GM18511 (cell line): ENCODE measurements around the gene HCAR3.
"Not testable (repeated sequence)": the region's sequence is repeated elsewhere in the genome, so short reads cannot be mapped to it uniquely, and the experiment has no call there.

Source experiments
- ATAC-seq: cut with Tn5 transposase; IDR thresholded peaks from one replicate; pipeline ENCODE4 v1.9.1; 2021; ENCODE audit warnings: mild to moderate bottlenecking, moderate library complexity; ENCODE audit not compliant: unreplicated experiment

Gene HCAR3

DNA sequence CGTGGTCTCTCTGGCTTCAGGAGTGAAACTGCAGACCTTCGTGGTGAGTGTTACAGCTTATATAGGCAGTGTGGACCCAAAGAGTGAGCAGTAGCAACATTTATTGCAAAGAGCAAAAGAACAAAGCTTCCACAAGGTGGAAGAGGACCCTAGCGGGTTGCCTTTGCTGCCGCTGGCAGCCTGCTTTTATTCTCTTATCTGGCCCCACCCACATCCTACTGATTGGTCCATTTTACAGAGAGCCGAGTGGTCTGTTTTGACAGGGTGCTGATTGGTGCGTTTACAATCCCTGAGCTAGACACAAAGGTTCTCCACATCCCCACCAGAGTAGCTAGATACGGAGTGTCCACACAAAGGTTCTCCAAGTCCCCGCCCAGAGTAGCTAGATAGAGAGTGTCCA, 40.6 kb downstream of the HCAR3 start:
- not testable (repeated sequence) for ATAC-seq

DNA sequence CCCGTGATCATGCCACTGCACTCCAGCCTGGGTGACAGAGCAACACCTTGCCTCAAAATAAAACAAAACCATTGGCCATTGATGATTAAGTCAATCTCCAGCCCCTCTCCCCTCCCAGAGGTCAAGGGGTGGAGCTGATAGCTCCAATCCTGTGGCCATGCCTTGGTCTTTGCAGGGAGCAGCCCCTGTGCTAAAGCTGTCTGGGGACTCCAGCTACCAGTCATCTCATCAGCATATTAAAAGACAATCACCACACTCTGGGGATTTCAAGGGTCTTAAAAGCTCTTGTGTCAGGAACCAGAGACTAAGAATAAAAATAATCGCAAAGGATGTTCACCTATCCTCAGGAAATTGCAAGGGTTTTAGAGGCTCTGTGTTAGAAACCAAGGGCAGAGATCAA, 44.1 kb downstream of the HCAR3 start:
- no peak for ATAC-seq

DNA sequence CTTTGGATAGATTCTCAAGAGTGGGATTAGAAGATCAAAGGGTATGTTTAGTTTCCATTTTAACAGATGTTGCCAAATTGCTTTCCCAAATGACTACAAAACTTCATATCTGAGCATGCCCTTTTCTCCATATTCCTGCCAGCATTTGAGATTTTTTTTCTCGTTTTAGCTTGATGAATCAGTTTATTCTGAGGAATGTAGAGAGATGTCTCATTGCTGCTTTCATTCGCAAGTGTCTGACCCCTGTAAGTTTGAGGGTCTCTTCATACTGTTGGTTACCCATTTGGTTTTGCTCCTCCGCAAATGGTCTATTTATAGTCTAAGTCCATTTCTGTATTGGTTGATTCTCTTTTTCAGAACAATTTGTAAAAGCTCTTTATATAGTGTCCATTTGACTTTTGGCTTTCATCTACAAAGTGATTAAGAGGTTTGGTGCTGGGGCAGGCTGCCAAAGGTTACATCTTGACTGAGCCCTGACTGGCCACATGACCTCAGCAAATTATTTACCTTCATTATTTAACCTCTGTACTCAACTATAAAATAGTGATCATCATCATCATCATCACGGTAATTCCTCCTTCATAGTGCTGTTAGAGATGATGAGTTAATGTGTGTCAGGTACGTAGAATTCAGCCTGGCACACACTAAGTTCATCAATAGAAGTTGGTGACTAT, 47.1 kb downstream of the HCAR3 start:
- ATAC-seq, result no peak

DNA sequence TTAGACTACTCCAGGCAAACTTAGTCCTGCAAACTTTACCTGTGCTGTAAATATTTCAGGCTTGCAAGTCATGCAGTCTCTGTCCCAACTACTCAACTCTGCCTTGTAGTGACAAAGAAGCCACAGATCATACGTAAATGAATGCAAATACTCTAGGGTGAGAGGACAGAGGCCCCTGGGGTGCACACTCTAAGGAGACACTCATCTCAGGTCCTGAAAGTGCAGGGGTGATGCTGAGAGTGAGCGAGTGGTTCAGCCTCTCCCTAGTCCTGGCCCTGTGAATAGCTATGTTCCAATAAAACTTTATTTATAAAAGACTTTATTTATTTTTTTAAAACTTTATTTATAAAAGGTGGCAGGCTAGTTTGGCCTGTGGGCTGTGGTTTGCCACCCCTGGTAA, 48.3 kb downstream of the HCAR3 start:
- ATAC-seq, result no peak

DNA sequence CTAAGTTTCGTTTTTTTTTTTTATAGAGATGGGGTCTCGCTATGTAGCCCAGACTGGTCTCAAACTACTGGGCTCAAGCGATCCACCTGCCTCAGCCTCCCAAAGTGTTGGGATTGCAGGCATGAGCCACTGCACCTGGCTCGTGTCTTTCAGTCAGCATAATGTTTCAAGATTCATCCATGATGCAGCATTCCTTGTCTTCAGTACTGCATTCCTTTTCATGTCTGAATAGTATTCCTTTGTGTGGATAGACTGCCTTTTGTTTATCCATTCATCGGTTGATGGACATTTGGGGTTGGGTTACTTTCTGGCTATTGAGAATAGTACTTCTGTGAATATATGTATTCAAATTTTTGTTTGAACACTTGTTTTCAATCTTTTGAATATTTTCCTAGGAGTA, 50.9 kb downstream of the HCAR3 start:
- ATAC-seq, result no peak

DNA sequence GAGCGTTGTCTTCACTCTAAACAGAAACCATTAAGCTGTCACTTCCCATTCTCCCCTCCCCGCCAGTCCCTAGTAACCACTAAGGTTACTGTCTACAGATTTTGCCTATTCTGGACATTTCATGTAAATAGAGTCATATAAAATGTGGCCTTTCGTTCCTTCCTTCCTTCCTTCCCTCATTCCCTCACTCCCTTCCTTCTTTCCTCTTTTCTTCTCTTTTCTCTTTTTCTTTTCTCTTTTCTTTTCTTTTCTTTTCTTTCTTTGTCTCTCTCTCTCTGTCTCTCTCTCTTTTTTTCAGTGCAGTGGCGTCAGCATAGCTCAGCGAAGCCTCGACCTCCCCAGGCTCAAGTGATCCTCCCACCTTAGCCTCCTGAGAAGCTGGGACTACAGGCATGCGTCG, 51.3 kb downstream of the HCAR3 start:
- no peak for ATAC-seq
